Heart right ventricle (tissue), 16 donors: ENCODE results near the gene RNF13. TPM values are rescaled to one million over a fixed set of nuclear protein-coding genes. Genes with fewer than 3 reads are reported as not detected.
"Not testable (repeated sequence)": the region's sequence is repeated elsewhere in the genome, so short reads cannot be mapped to it uniquely, and the experiment has no call there.

Experiments
- ATAC-seq, 8 donors: fragments of 200-7000 bp; cut with Tn5 transposase; one replicate each; pipeline ENCODE4 v1.9.1; 2020; ENCODE audit warnings: mild to moderate bottlenecking in 8 of 8, moderate library complexity in 8 of 8, moderate number of reproducible peaks in 1 of 8
- DNase-seq, 2 donors: peaks; one replicate each; pipeline ENCODE4 v3.0.0-alpha.2; 2020
- H3K27ac ChIP-seq, 10 donors: fragments of 200-600 bp; sonication (generic) in 2 of 10; one replicate each; pipeline versions ENCODE4 v1.5.0 to v1.8.0; 2020 to 2022; ENCODE audit warnings: mild to moderate bottlenecking in 3 of 10
- H3K27me3 ChIP-seq, 7 donors: fragments of 200-600 bp; one replicate each; pipeline ENCODE4 v1.8.0; 2021 to 2022; ENCODE audit warnings: mild to moderate bottlenecking in 2 of 7
- H3K36me3 ChIP-seq, 9 donors: fragments of 200-600 bp; sonication (generic) in 1 of 9; one replicate each; pipeline versions ENCODE4 v1.5.0 to v1.8.0; 2020 to 2022; ENCODE audit warnings: mild to moderate bottlenecking in 2 of 9
- H3K4me1 ChIP-seq, 9 donors: fragments of 200-600 bp; sonication (generic) in 1 of 9; one replicate each; pipeline versions ENCODE4 v1.5.0 to v1.8.0; 2020 to 2022; ENCODE audit warnings: mild to moderate bottlenecking in 4 of 9
- H3K4me3 ChIP-seq, 10 donors: fragments of 200-600 bp; sonication (generic) in 2 of 10; one replicate each; pipeline versions ENCODE4 v1.5.0 to v1.8.0; 2020 to 2022; ENCODE audit warnings: mild to moderate bottlenecking in 7 of 10, moderate library complexity in 2 of 10
- H3K9me3 ChIP-seq, 11 donors: fragments of 200-600 bp in 10 of 11; sonication (generic) in 2 of 11; one replicate each; pipeline versions ENCODE4 v1.5.0 to v1.8.0; 2013 to 2022; ENCODE audit warnings: mild to moderate bottlenecking in 2 of 11, control low read depth in 1 of 11, moderate library complexity in 1 of 11
- WGBS, 2 donors: extraction: QIAGEN DNeasy Blood & Tissue Kit; methylation state at CpG; one replicate each; pipeline ENCODE4 v1.1.7; 2013; ENCODE audit warnings: inconsistent platforms in 1 of 2; 5-methylcytosine and 5-hydroxymethylcytosine counted together
- intact Hi-C, 10 donors: fragments of 100-400 bp; cut with DNase I; formaldehyde crosslinking; loops; one replicate each; pipeline versions ENCODE4 v1.11.1 to v1.14.2; 2022
- polyA plus RNA-seq, 2 donors: library from polyadenylated mRNA; stranded (reverse); fragments of 200-250 nt; gene quantifications; one replicate each; pipeline ENCODE4 v1.2.3, GENCODE V29; 2013
- total RNA-seq, 10 donors: library from RNA; stranded (reverse); fragmentation: NEBNext Ultra II Directional in 3 of 10; extraction: Animal tissue kit (Norgen Biotek cat#: 25700) in 3 of 10; gene quantifications; one replicate each; pipeline versions ENCODE4 v1.2.1 to v1.2.4, GENCODE V29; 2021 to 2023
- TF ChIP-seq, protein P1 (sequence below), 9 donors: fragments of 200-600 bp; sonication (generic) in 2 of 9; IDR thresholded peaks; one replicate each; pipeline versions ENCODE4 v1.5.0 to v1.8.0; 2021 to 2022; ENCODE audit warnings: antibody characterized with exemption in 9 of 9, mild to moderate bottlenecking in 5 of 9, moderate library complexity in 1 of 9
- donor health status: Arrhythmogenic right ventricular cardiomyopathy.
- donor health status: ischemic (EF 13 %, LVEDD 7.1; RV severe dilation, severe dysfunction).
- donor health status: healthy with polysubstance abuse.
- donor health status: DM: no; HTN: yes; CAD: no.
- donor health status: DM: no; HTN: no; CAD: no.
- donor health status: ischemic (EF 25% LVEDD 6.9; RV normal size, moderate dysfunction).
- donor health status: ischemic (EF 25% LVEDD 5.7; RV mildly dilated, moderate dysfunction).
- donor health status: healthy.
- donor health status: DM: yes; HTN: yes; CAD: no.
- donor health status: Ischemic cardiomyopathy.
- donor health status: ischemic (EF 35%, LVEDD 5.7; RV mildly dilated, moderate dysfunction).
- donor health status: nonischemic (EF 11% LVEDD 7.7; RV severe dilation, severe dysfunction).
- donor health status: DM: yes; HTN: yes; CAD: no.
- donor health status: PGD.
- donor health status: ischemic (EF 29% LVEDD 5.4; RV normal size, mild dysfunction).
- donor health status: nonischemic (EF 23%, LVEDD 6.1; RV moderate dilation, normal function).

RNF13 gene
- total and polyA plus RNA-seq, 12 donors, result 24.8 to 72.3 (median 52.4) TPM

DNA sequence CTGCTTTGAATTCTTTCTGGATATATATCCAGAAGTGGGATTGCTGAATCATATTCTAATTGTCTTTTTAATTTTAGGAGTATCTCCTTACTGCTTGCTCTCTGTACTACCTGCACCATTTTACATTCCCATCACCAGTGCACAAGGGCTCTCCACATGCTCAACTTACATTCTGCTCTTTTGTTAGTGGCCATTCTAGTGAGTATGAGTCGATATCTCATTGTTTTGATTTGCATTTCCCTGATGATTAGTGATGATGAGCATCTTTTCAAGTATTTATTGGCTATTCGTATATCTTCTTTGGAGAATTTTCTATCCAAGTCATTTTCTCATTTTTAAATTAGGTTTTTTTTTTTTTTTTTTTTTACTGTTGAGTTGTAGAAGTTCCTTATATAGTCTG lies 128.2 kb downstream of the RNF13 start:
- intact Hi-C loops, result no loop called here
- H3K36me3 ChIP-seq, result peaks cover 0 to 21% (median 0%) of the 10 kb centered on the region in 9 donors
- 93 to 96% methylated on average over 2 of the region's 2 CpGs for WGBS, 2 donors
- DNase-seq (no peak), ATAC-seq (no peak)
- TF ChIP-seq, protein P1, sequence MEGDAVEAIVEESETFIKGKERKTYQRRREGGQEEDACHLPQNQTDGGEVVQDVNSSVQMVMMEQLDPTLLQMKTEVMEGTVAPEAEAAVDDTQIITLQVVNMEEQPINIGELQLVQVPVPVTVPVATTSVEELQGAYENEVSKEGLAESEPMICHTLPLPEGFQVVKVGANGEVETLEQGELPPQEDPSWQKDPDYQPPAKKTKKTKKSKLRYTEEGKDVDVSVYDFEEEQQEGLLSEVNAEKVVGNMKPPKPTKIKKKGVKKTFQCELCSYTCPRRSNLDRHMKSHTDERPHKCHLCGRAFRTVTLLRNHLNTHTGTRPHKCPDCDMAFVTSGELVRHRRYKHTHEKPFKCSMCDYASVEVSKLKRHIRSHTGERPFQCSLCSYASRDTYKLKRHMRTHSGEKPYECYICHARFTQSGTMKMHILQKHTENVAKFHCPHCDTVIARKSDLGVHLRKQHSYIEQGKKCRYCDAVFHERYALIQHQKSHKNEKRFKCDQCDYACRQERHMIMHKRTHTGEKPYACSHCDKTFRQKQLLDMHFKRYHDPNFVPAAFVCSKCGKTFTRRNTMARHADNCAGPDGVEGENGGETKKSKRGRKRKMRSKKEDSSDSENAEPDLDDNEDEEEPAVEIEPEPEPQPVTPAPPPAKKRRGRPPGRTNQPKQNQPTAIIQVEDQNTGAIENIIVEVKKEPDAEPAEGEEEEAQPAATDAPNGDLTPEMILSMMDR (IDR thresholded peaks at IDR 0.05), result no peak
- H3K4me1 ChIP-seq, result peaks cover 0 to 26% (median 7%) of the 10 kb centered on the region in 9 donors
- no peak overlapping the region for H3K4me3 ChIP-seq
- H3K27ac ChIP-seq, result no peak overlapping the region
- peaks cover 0 to 25% (median 0%) of the 10 kb centered on the region in 11 donors for H3K9me3 ChIP-seq
- H3K27me3 ChIP-seq, result no peaks in the 10 kb centered on the region

DNA sequence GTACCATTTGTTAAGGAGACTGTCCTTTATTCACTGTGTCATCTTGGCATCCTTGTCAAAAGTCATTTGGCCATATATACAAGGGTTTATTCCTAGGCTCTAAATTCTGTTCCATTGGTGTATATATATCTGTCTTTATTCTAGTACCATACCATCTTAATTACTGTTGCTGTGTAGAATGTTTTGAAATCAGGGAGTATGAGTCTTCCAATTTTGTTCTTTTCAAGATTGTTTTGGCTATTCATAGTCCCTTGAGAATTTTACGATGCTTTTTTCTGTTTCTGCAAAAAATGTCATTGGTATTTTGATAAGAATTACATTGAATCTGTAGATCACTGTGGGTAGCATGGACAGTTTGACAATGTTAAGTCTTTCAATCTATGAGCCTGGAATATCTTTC lies 128.9 kb downstream of the RNF13 start:
- no peak overlapping the region for H3K27ac ChIP-seq
- H3K27me3 ChIP-seq, result no peaks in the 10 kb centered on the region
- TF ChIP-seq, protein P1 (IDR thresholded peaks at IDR 0.05), result no peak
- H3K9me3 ChIP-seq, result peaks cover 0 to 25% (median 0%) of the 10 kb centered on the region in 11 donors
- ATAC-seq (no peak), DNase-seq (no peak)
- H3K4me1 ChIP-seq, result peaks cover 0 to 31% (median 11%) of the 10 kb centered on the region in 9 donors
- H3K4me3 ChIP-seq, result no peak overlapping the region
- intact Hi-C loops, result no loop called here
- H3K36me3 ChIP-seq, result peaks cover 0 to 21% (median 0%) of the 10 kb centered on the region in 9 donors
- 71 to 73% methylated on average over 1 of the region's 1 CpG for WGBS, 2 donors

DNA sequence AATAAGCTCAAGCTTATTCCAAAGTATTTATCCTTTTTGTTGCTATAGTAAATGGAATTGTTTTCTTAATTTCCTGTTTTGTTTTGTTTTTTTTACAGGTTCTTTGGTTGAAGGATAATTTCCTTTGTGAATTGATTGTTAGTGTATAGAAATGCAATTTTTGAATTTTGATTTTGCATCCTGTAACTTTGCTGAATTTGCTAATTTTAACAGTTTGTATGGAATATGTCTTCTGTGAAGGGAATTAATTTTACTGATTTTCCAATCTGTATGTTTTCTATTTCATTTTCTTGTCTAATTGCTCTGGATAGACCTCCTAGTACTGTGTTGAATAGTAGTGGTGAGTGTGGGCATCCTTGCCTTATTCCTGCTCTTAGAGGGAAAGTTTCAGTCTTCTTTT lies 129.4 kb downstream of the RNF13 start:
- Histone ChIP-seq H3K4me1 (peaks cover 0 to 29% (median 10%) of the 10 kb centered on the region in 9 donors), H3K36me3 (peaks cover 0 to 21% (median 0%) of the 10 kb centered on the region in 9 donors), H3K4me3 (no peak overlapping the region), H3K27ac (no peak overlapping the region), H3K9me3 (peaks cover 0 to 25% (median 0%) of the 10 kb centered on the region in 11 donors), H3K27me3 (no peaks in the 10 kb centered on the region)
- ATAC-seq (no peak), DNase-seq (no peak)
- intact Hi-C loops, result no loop called here
- TF ChIP-seq, protein P1 (IDR thresholded peaks at IDR 0.05), result no peak

DNA sequence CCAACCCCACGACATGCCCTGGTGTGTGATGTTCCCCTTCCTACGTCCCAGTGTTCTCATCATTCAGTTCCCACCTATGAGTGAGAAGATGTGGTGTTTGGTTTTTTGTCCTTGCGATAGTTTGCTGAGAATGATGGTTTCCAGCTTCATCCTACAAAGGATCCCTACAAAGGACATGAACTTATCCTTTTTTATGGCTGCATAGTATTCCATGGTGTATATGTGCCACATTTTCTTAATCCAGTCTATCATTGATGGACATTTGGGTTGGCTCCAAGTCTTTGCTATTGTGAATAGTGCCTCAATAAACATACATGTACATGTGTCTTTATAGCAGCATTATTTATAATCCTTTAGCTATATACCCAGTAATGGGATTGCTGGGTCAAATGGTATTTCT lies 131.0 kb downstream of the RNF13 start:
- 93 to 97% methylated on average over 3 of the region's 3 CpGs for WGBS, 2 donors
- Histone ChIP-seq H3K4me1 (peaks cover 0 to 22% (median 8%) of the 10 kb centered on the region in 9 donors), H3K36me3 (peaks cover 0 to 34% (median 0%) of the 10 kb centered on the region in 9 donors), H3K9me3 (peaks cover 0 to 25% (median 0%) of the 10 kb centered on the region in 11 donors)
- DNase-seq, H3K4me3 ChIP-seq, H3K27ac ChIP-seq, intact Hi-C loops, ATAC-seq, H3K27me3 ChIP-seq: not testable (repeated sequence)

DNA sequence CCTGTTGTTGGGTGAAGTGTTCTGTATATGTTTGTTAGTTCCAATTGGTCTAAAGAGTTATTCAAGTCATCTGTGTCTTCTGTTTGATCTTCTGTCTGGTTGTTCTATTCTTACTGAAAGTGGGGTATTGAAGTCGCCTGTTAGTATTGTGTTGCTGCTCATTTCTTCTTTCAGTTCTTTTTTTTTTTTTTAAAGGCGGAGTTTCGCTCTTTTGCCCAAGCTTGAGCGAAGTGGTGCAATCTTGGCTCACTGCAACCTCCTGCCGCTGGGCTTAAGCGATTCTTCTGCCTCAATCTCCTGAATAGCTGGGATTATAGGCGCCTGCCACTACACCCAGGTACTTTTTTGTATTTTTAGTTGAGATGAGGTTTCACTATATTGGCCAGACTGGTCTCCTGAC lies 134.2 kb downstream of the RNF13 start:
- TF ChIP-seq, protein P1 (IDR thresholded peaks at IDR 0.05), result no peak
- Histone ChIP-seq H3K4me3 (no peak overlapping the region), H3K36me3 (peaks cover 0 to 33% (median 0%) of the 10 kb centered on the region in 9 donors), H3K27me3 (no peaks in the 10 kb centered on the region), H3K27ac (no peak overlapping the region), H3K4me1 (peaks cover 0 to 12% (median 5%) of the 10 kb centered on the region in 9 donors), H3K9me3 (peaks cover 0 to 25% (median 0%) of the 10 kb centered on the region in 11 donors)
- ATAC-seq (no peak), DNase-seq (no peak)
- intact Hi-C loops, result no loop called here
- 95 to 99% methylated on average over 7 of the region's 7 CpGs for WGBS, 2 donors
